Ureter (tissue), 1 donor: ENCODE data around the gene SNTG2. TPM values are rescaled to one million over a fixed set of nuclear protein-coding genes. Genes with fewer than 3 reads are reported as not detected.

Experiments used
- DNase-seq: peaks from one replicate; pipeline ENCODE4 v3.0.0-alpha.2; 2020; ENCODE audit warnings: low spot score
- total RNA-seq: library from RNA; stranded (reverse); gene quantifications from one replicate; pipeline ENCODE4 v1.2.4, GENCODE V29; 2023
- donor health status: DM: yes; HTN: yes; CAD: no.

Gene SNTG2
- total RNA-seq, 1 donor from 2014 or later, result 9.9 TPM

DNA sequence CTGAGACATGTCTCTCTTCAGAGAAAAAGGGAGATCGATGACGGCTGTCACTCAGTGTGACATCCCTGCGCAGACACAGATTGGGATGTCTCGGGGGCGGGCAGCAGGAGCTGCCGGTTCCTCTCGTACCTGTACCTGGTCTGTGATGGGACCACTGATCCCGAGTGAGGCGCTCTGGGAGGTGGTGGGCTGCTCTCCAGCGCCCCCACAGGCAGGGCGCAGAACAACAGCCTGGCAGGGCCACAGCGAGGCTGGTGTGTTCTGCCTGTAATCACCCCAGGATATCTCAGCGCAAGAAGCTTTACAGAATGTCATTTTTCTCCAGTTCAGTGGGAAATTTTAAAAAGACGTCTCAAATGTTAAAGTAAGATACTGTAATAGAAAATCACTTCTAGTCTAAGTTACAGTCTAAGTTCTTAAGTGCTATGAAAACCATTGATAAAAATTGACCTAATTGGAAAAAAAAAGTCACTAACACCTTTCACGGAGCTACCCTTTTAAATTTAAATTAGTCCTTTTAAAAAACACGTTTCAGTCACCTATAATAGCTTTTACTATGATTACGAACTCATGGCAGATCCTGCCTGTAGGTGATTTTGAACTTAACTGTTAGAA, 189.8 kb downstream of the SNTG2 start:
- DNase-seq, result no peak

DNA sequence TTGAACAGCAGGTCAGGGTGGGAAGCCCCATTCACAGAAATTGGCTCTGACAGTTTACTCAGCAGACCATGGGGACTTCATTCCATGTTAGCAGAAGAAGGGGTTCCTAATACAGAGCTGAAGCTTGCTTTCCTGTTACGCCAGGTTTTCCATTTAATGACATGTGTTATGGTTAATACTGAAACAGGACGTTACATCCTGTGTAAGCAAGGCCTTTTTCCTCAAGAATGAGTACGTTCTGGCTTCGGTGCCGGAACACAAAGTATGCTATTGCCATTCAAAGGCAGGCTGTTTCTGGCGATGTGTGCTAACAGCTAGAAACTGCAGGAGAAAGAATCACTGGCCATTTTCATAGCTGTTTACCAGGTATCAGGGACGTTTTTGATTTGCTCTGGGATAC, 190.4 kb downstream of the SNTG2 start:
- DNase-seq, result no peak

DNA sequence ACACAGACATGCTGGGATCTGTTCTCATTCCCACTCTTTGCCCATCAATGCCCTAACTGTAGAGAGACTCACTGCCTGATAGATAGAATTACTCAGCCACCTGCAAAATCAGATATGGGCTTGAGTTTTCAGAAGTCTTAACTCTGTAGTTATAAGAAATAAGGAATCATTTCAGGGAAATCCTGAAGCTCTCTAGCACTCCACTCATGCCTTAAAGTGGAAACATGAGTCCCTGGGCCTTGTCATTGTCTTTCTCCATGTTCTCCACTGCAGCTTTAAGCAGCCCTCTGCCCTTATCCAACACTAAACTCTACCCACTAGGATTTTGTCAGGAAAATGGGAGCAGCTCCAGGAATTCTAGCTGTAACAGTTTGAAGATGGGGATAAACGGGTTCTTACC, 192.5 kb downstream of the SNTG2 start:
- DNase-seq, result no peak

DNA sequence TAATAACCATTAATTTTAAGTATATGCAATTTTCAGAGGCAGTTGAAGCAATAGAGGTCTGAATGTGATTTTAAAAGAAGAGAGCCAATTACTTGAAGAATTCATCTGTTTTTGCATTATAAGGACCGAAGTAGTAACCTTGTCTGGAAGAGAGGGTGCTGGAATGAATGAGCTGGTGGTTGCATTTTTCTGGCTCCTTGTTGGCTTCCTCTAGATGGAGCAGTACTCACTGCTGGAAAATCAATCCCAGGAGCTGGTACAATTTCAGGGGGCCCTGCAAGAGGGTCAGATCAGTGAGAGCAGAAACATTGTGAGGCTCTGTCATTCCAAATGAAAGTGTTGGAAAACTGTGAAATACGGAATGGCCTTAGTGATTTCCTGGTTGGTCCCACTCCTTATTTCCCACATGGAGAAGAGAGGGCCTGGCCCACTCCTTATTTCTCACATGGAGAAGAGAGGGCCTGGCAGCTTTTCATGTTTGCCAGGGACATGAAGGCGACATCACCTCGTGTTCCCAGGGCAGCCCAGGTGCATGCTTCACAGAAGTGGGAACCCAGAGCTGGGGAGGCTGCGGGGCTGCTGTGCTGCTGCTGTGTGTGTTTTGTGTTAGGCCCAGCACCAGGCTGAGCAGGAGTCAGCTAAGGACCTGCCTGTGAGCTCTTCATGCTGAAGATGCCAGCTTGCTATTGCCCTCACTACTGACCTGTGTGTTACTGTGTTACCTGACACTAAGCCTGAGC, 197.4 kb downstream of the SNTG2 start:
- no peak for DNase-seq

DNA sequence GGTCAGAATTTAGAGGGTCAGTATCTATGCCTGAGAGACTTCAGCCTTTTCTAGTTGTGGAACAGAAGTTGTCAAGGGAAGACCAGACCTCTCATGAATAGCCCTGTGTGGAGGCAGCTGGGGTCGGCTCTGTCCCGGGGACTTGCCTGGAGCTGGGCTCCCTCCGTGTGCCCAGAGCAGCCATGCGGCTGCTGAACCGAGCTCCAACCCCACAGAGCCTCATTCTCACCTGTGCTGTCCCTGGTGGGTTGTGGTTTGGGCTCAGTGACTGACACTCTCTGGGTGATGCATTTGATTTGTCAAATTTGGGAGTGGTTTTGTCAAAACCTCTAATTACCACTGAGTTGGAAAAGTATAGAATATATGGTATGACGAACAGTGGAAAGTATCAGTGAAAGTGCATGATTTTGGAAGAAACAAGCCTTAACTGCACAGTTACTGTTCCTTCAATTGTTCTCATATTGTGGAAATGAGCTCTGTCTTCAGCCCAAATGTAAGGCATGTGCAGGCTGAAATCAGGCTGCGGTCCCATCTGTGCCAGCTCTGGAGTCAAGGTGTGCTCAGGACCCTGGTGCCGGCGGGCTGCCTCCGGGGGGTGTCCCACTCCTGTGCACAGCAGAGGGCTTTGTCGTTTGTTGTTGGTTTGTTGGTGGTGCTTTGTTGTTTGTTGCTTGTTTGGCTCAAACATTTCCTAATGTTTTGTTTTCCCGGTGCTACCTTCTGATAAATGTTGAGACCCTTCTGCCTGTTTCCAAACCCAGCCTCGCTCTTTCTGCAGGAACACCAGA, 200.3 kb downstream of the SNTG2 start:
- DNase-seq, result no peak

DNA sequence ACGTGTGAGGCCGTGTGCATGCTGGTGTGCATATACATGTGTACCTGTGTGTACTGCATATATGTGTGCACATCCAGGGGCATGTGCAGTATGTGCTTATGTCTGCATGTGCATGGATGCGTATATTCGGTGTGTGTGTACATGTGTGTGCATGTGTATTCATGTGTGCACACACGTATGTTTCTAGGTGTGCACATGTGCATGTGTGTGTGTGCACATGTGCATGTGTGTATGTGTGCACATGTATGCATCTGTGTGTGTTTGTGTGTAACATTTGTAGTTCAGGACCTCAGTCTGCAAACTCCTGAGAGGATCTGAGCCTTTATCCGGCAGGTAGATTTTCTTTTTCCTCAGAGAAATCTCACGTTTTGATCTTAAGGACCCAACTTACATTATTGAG, 201.7 kb downstream of the SNTG2 start:
- no peak for DNase-seq

DNA sequence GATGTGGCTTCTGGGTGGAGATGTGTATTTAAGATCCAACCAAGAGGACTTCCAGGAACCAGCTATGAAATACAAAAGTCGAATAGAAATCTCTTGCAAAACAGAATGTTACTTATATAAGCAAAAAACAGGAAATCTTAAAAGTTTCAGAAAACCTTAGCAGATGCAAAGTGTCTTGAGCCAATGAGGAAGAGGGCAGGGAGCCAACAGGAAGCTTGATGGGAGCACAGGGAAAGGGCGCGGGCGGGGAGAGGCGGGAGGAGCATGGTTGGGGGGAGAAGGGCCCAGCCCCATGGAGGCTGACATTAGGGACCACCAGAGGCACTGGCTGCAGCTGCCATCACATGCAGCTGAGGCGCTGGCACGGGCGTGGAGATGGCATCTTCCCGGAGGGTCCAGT, 203.3 kb downstream of the SNTG2 start:
- DNase-seq, result no peak

DNA sequence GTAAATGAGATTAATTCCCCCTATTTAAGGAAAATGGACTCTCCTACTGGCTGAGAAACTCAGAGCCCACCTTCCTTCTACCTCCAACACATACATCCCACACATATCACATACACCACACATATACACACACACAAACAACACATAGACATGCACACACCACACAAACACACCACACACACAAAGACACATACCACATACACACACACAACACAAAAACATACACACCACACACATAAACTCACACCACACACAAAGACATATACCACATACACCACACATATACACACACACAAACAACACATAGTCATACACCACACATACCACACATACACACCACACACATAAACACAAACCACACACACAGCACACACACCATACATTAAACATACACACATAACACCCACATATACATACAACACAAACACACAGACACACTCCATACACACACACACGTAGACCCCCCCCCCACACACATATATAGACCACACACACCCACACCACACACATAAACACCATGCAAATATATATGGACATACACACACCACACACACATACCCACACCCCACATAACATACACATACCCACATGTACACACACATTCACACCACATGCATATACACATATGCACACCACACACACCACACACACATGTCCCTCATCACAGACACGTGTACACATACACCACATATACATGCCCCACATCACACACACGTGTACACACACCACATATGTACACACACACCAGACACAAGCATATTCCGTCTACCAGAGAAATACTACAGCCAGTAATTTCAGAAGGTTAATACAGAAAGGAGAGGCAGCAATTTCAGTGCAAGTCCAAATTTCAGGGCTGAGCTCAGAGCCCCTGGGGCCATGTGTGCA, 204.3 kb downstream of the SNTG2 start:
- no peak for DNase-seq

DNA sequence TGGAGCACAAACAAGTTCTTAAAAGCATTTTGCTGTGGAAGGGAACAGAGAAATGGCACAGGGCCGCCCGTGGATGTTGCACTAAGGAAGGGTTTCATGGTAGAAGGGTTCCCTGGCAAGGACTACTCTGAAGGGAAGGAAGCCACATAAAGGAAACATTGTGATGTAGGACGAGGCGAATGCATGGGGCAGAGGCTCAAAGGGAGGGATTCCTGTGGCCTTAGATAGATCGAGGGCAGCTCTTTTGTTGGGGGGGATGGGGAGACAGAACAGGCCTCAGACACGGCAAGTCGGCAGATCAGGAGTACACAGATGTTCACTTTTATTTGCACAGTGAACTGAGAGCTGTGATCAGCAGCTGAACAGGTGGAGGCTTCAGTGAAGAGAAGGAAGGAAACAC, 205.4 kb downstream of the SNTG2 start:
- no peak for DNase-seq

DNA sequence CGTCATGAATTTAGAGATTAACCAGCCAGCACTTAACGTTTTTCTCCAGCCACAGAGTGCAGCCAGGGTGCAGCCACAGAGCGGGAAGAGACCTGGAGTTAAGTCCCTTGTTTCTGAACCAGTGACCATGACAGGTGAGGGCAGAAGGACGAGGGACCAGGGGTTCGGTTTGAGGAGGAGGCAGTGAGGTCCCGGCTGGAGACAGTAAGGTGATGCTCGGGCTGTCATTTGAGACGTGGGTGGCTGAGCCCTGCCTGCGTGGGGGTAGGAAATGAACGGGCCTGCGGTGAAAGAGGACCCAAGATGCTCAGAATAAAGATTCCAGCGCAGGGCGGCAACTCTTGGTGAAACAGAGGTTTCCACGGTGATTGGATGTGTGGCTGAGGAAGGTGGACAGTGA, 205.9 kb downstream of the SNTG2 start:
- no peak for DNase-seq

DNA sequence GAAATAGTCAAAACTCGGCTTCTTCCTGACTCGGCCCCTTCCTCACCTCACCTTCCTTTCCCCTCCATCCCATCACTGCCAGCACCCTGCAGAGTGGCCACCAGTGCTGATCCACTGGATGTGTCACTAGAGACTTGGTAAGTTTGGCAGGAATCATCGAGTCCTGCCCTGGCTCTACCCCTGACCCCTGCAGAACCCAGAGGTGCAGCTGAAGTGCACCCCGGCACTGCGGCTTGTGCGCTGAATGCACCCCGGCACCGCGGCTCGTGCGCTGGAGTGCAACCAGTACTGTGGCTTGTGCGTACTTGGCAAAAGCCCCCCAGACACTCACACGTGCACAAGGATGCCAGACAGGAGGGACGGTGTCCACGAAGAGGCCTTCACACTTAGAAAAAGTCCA, 206.5 kb downstream of the SNTG2 start:
- no peak for DNase-seq

DNA sequence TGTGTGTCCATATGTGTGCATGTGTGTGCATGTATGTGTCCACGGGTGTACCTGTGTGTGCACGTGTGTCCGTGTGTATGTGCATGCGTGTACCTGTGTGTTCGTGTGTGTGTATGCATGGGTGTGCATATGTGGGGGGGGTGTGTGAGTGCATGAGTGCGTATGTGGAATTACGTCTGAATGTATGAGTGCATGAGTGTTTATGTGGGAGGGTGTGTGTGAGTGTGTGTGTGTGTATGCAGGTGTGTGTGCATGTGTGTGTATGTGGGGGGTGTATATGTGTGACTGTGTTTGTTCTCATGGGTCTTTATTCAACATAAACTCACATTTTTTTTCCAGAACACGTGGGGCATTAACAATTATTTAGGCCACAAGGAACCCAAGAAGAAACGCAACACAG, 208.4 kb downstream of the SNTG2 start:
- no peak for DNase-seq

DNA sequence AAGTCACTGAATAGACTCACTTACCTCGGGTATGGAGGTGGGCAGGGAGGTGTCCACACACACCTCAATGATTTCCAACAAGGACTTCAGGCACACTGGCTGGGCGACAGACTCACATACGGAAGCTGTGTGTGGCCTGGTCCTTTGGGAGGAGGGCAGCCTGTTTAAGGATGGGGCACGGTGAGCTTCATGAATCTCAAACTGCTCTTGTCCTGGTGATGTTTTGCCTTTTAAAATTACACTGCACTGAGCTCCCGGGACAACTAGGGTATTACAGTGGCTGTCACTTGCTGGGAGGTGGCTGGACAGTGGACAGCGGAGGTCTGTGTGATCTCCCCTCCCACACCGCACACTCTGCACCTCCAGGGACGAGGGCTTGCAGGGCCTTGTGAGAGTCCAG, 211.6 kb downstream of the SNTG2 start:
- no peak for DNase-seq

DNA sequence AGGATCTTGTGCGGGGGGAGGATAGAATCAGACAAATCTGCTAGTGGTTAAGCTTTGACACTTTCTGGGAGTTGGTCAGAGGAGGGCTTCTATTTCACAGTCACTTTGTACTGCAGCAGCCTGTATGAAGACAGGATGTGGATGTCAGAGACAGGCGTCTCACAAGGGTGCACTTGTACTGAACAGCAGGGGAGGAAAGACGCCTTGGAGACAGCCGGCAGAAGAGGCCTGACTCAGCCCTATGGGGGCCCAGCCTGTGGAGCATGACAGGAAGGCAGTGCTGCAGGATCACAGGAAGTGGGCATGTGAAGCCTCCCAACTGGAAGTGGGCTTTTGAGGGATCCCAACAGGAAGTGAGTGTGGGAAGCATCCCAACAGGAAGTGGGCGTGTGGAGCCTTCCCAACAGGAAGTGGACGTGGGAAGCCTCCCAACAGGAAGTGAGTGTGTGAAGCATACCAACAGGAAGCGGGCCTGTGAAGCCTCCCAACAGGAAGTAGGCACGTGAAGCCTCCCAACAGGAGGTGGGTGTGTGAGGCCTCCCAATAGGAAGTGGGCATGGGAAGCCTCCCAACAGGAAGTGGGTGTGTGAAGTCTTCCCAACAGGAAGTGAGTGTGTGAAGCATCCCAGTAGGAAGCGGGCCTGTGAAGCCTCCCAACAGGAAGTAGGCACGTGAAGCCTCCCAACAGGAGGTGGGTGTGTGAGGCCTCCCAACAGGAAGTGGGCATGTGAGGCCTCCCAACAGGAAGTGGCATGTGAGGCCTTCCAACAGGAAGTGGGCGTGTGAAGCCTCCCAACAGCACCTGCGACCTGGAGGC, 212.3 kb downstream of the SNTG2 start:
- DNase-seq, result no peak

DNA sequence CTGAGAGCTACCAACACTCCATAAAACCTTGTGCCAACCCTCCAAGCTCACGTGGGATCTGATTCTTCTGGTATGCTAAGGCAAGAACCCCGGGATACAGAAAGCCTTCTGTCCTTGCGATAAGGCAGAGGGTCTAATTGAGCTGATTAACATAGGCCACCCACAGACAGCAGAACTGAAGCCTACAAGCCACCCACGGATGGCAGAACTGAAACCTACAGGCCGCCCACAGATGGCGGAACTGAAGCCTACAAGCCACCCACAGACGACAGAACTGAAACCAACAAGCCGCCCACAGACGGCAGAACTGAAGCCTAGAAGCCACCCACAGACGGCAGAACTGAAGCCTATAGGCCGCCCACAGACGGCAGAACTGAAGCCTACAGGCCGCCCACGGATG, 216.3 kb downstream of the SNTG2 start:
- DNase-seq, result no peak

DNA sequence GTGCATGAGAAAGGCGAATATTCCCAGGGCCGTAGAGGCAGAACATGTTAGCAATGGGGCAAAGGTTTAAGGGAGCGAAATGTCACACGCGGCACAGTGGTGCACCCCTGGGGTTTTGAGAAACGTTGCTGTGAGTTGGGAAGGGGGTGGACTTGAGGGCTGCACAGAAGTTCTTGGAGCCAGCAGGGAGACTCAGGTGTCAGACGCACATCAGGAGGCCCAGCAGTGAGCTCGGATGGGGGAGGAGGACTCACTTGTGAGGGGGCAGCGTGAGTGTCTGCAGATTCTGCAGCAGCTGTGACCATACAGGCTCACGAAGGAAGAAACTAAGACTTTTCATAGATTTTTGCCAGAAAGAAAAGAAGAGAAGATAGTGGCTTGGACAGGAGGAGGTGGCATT, 218.2 kb downstream of the SNTG2 start:
- DNase-seq, result no peak

DNA sequence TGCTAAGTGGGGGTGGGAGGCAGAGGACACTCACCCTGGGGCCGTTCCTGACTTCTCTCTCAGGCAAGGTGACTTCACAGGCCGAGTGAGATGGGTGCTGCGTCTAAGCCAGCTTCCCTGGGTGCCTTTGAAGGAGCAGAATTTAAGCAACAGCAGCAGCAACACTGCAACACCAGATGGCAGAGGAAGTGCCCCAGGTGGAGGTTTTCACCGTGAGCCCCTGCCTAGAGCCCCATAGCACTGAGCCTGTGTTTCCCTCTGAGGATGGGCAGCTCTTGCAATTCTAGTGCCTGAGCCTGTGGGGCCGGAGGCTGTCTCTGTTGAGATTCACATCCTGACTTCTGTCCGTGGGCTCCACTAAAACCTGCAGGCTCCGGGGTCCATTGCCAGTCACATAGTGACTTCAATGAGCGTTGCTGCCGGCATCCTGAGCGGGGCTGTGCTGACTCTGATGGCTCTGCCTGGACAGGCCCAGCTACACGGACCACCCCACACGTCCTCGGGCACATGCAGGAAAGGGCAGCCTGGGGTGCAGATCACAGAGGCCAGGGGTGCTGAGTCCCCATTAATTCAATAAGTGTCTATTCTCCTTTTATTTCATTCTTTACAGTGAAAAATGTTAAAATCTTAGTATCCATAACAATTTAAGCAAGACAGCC, 218.8 kb downstream of the SNTG2 start:
- no peak for DNase-seq

DNA sequence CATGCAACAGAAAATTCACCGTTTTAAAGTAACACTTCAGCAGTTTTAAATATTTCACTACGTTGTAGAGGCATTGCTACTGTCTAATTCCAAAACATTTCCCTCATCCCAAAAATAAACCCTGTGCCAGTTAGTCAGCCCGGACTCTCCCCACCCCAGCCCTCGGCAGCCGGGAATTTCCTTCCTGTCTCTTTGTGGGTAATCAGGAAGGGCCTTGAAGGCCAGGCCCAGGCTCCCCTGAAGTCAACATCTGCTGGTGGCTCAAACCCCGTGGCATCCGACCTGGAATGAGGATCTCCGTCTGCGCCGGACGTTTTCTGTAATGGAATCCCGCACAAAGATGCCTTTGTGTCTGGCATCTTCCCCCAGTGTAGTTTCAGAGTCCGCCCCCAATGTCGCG, 219.6 kb downstream of the SNTG2 start:
- DNase-seq, result no peak

DNA sequence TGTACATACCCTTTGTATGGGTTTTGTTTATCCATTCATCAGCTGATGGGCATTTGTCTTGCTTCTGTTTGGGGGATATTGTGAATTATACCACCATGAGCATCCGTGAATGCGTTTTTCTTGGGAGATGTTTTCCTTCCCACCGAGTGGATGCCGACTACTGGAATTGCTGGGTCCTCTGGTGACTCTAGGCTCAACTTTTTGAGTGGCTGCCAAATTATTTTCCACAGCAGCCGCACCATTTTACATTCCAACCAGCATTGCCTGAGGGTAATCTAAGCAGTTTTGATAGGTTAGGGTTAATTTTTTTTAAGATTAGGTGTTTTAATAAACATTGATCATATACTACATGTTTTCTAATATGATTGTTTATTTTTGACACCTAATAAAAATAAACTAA, 220.1 kb downstream of the SNTG2 start:
- DNase-seq, result no peak

DNA sequence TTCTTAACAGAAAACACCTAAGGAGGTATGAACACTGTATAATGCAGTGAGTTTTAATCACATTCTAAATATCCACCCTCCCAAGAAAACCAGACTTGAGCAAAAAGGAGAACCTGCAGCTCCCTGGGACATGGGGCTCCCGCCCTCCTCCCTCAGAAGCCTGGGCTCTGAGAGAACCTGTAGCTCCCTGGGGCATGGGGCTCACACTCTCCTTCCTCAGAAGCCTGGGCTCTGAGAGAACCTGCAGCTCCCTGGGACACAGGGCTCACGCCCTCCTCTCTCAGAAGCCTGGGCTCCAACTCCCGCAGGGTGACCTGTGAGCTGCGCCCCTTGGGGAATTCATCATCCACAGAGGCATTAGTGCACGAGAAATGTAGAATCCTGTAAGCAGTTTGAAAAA, 222.9 kb downstream of the SNTG2 start:
- no peak for DNase-seq

DNA sequence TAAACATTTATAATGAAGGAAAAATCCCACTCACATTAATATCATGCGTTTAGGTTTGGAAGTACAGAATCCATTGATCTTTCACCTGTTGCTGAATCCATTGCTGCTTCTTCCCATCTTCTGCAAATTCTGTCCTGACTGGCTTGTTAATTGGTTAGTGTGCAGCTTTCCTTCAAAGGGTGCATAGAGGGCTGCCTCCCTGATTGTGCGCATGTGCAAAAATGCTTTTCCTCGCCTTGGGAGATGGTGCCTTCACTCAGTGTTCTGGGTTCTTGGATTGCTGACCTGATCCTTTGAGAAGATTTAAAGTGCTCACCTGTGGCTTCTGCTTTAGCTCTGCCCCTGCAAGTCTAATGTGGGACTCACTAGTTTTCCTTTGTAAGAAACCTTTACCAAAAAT, 231.2 kb downstream of the SNTG2 start:
- no peak for DNase-seq
